Mesodermal cell (in vitro differentiated cells): ENCODE measurements around the gene SRSF3. TPM values are rescaled to one million over a fixed set of nuclear protein-coding genes. Genes with fewer than 3 reads are reported as not detected.

Experiments
- H3K27ac ChIP-seq: 2 replicates; pipeline ENCODE4 v1.7.0; 2013; ENCODE audit warnings: mild to moderate bottlenecking, low read depth, low read length, moderate library complexity; ENCODE audit not compliant: severe bottlenecking
- H3K36me3 ChIP-seq: 2 replicates; pipeline ENCODE4 v1.7.1; 2013; ENCODE audit warnings: mild to moderate bottlenecking, low read length, moderate library complexity; ENCODE audit not compliant: control insufficient read depth, insufficient read depth
- H3K4me1 ChIP-seq: one replicate; pipeline ENCODE4 v1.7.1; 2013; ENCODE audit warnings: mild to moderate bottlenecking, low read length; ENCODE audit not compliant: insufficient read depth, control insufficient read depth, poor library complexity, severe bottlenecking
- H3K4me3 ChIP-seq: 2 replicates; pipeline ENCODE4 v1.7.0; 2013; ENCODE audit warnings: low read length, control low read depth, mild to moderate bottlenecking; ENCODE audit not compliant: insufficient read depth, poor library complexity, severe bottlenecking; ENCODE audit errors: extremely low read depth
- H3K9me3 ChIP-seq: 2 replicates; pipeline ENCODE4 v1.7.1; 2013; ENCODE audit warnings: mild to moderate bottlenecking, low read length, moderate library complexity; ENCODE audit not compliant: control insufficient read depth
- WGBS, 2 experiments: methylation state at CpG; one replicate each; pipeline ENCODE4 v1.1.5; 2013; ENCODE audit warnings: missing lambda C conversion rate in 2 of 2; ENCODE audit not compliant: insufficient coverage in 2 of 2; 5-methylcytosine and 5-hydroxymethylcytosine counted together
- polyA plus RNA-seq, 2 experiments: library from polyadenylated mRNA; stranded (reverse); fragments of 50-300 nt; gene quantifications; one replicate each; pipeline ENCODE4 v1.2.3, GENCODE V29; 2013

Gene SRSF3
- polyA plus RNA-seq (2013, experiment 1 of 2) = 311 TPM
- polyA plus RNA-seq (2013, experiment 2 of 2) = 329 TPM

- Histone ChIP-seq H3K9me3 (no peaks in the 10 kb centered on the region), H3K27ac (peak within 1 kb of the TSS; percentile 99), H3K36me3 (peaks cover 43% of the 10 kb centered on the region), H3K4me3 (peak within 1 kb of the TSS; percentile 97), H3K4me1 (peaks cover 11% of the 10 kb centered on the region)
- WGBS, 2 experiments = 0 to 1% methylated on average over 53 to 54 of the region's 58 CpGs
These were observed at the start of gene SRSF3 for GRCh38 chr6:36594029-36594815. Gene SRSF3, plus strand, starts transcription at chr6:36594362. Its CDS starts 2,401 bp downstream, at chr6:36596763.

- peak overlapping the region; percentile 87 for H3K4me3 ChIP-seq
- no peak overlapping the region for H3K27ac ChIP-seq
- peaks cover 8% of the 10 kb centered on the region for H3K4me1 ChIP-seq
- 63 to 71% methylated on average over 1 to 3 of the region's 3 CpGs for WGBS, 2 experiments
- peaks cover 37% of the 10 kb centered on the region for H3K36me3 ChIP-seq
- no peaks in the 10 kb centered on the region for H3K9me3 ChIP-seq
These were observed 48.3 kb upstream of the SRSF3 start for GRCh38 chr6:36545767-36546307.

GRCh38 chr6:36546308-36546919 lies 47.7 kb upstream of the SRSF3 start:
- 1% methylated on average over 9 to 11 of the region's 15 CpGs for WGBS, 2 experiments
- Histone ChIP-seq H3K4me3 (peak overlapping the region; percentile 87), H3K4me1 (peaks cover 8% of the 10 kb centered on the region)

GRCh38 chr6:36546920-36547645 lies 47.1 kb upstream of the SRSF3 start, which contains the start of gene STK38:
Gene STK38, minus strand, starts transcription at chr6:36547479. Its CDS starts 7,277 bp downstream, at chr6:36540202.
- peak within 1 kb of the TSS; percentile 87 for H3K4me3 ChIP-seq
- peaks cover 8% of the 10 kb centered on the region for H3K4me1 ChIP-seq
- 0% methylated on average over 39 to 43 of the region's 51 CpGs for WGBS, 2 experiments
- no peaks in the 10 kb centered on the region for H3K9me3 ChIP-seq
- peaks cover 26% of the 10 kb centered on the region for H3K36me3 ChIP-seq
- H3K27ac ChIP-seq = peak within 1 kb of the TSS; percentile 92

More at GRCh38 chr6:36546308-36546919, 47.7 kb upstream of the SRSF3 start:
- Histone ChIP-seq H3K36me3 (peaks cover 31% of the 10 kb centered on the region), H3K9me3 (no peaks in the 10 kb centered on the region), H3K27ac (peak overlapping the region; percentile 92)

- peak overlapping the region; percentile 92 for H3K27ac ChIP-seq
- peaks cover 8% of the 10 kb centered on the region for H3K4me1 ChIP-seq
- WGBS, 2 experiments = 70 to 100% methylated on average over 2 to 5 of the region's 13 CpGs
- peaks cover 21% of the 10 kb centered on the region for H3K36me3 ChIP-seq
- no peaks in the 10 kb centered on the region for H3K9me3 ChIP-seq
- H3K4me3 ChIP-seq = peak overlapping the region; percentile 87
These were observed 46.3 kb upstream of the SRSF3 start for GRCh38 chr6:36547646-36548400.

GRCh38 chr6:36548401-36548743 lies 45.8 kb upstream of the SRSF3 start:
- H3K4me3 ChIP-seq = no peak overlapping the region

GRCh38 chr6:36550473-36551000 lies 43.6 kb upstream of the SRSF3 start:
- Histone ChIP-seq H3K4me3 (no peak overlapping the region), H3K9me3 (no peaks in the 10 kb centered on the region), H3K36me3 (no peaks in the 10 kb centered on the region), H3K4me1 (peaks cover 3% of the 10 kb centered on the region), H3K27ac (no peak overlapping the region)
- 83 to 100% methylated on average over 1 of the region's 1 CpG for WGBS, 2 experiments

More at GRCh38 chr6:36548401-36548743, 45.8 kb upstream of the SRSF3 start:
- H3K9me3 ChIP-seq = no peaks in the 10 kb centered on the region
- peaks cover 15% of the 10 kb centered on the region for H3K36me3 ChIP-seq
- 93 to 100% methylated on average over 2 of the region's 2 CpGs for WGBS, 2 experiments
- peaks cover 8% of the 10 kb centered on the region for H3K4me1 ChIP-seq
- no peak overlapping the region for H3K27ac ChIP-seq

GRCh38 chr6:36555750-36556252 lies 38.4 kb upstream of the SRSF3 start:
- no peak overlapping the region for H3K27ac ChIP-seq

GRCh38 chr6:36556281-36556680 lies 37.9 kb upstream of the SRSF3 start:
- no peak overlapping the region for H3K27ac ChIP-seq
- 100% methylated on average over 2 to 4 of the region's 5 CpGs for WGBS, 2 experiments
- H3K4me3 ChIP-seq = no peak overlapping the region
- H3K9me3 ChIP-seq = no peaks in the 10 kb centered on the region
- no peaks in the 10 kb centered on the region for H3K4me1 ChIP-seq
- no peaks in the 10 kb centered on the region for H3K36me3 ChIP-seq

More at GRCh38 chr6:36555750-36556252, 38.4 kb upstream of the SRSF3 start:
- Histone ChIP-seq H3K9me3 (no peaks in the 10 kb centered on the region), H3K4me3 (no peak overlapping the region), H3K4me1 (no peaks in the 10 kb centered on the region), H3K36me3 (no peaks in the 10 kb centered on the region)
- WGBS, 2 experiments = 80 to 100% methylated on average over 1 of the region's 1 CpG
